HL-60 (cell line): ENCODE measurements around the gene BTBD9.

Experiments
- CTCF ChIP-seq: IDR thresholded peaks from one replicate; pipeline ENCODE4 v1.5.1; 2011; ENCODE audit warnings: low read length, control low read depth, inconsistent platforms; ENCODE audit not compliant: insufficient read depth
- POLR2AphosphoS5 ChIP-seq: IDR thresholded peaks from 2 replicates; pipeline ENCODE4 v1.6.1; 2012; ENCODE audit warnings: low read depth
- REST ChIP-seq: IDR thresholded peaks from 2 replicates; pipeline ENCODE4 v1.6.1; 2012; ENCODE audit warnings: low read depth; ENCODE audit not compliant: insufficient replicate concordance
- SPI1 ChIP-seq: IDR thresholded peaks from 2 replicates; pipeline ENCODE4 v1.6.1; 2012; ENCODE audit warnings: low read depth, mild to moderate bottlenecking, borderline replicate concordance

GRCh38 chr6:38136547-38136946 is 503.2 kb downstream of the BTBD9 start:
- no peak for TF ChIP-seq CTCF
- no peak for TF ChIP-seq POLR2AphosphoS5
- no peak for TF ChIP-seq SPI1
- no peak for TF ChIP-seq REST
